ENCODE measurements around the gene SNPH.
A peak's percentile ranks its signal among the peaks of the same experiment; 100 is the strongest.

SNPH gene

GRCh38 chr20:1327827-1328679, 62.0 kb downstream of the SNPH start:
- H3K9me3 Mint-ChIP-seq: no peaks in the 10 kb centered on the region
- no peak overlapping the region for H3K4me3 Mint-ChIP-seq
- DNase-seq (no peak), ATAC-seq (no peak)
- peaks cover 18% of the 10 kb centered on the region for H3K36me3 Mint-ChIP-seq (ENCODE audit: low read depth)
- H3K27ac Mint-ChIP-seq: no peak overlapping the region
- H3K27me3 Mint-ChIP-seq: no peaks in the 10 kb centered on the region
- peaks cover 42% of the 10 kb centered on the region for H3K4me1 Mint-ChIP-seq

GRCh38 chr20:1328680-1329330, 62.7 kb downstream of the SNPH start, which contains the start of gene SDCBP2:
Gene SDCBP2 (minus strand): TSS chr20:1329139. CDS start chr20:1320416, 8,723 bp downstream.
- no peak for DNase-seq
- Mint-ChIP-seq H3K4me3 (peak within 1 kb of the TSS; percentile 6), H3K4me1 (peaks cover 38% of the 10 kb centered on the region), H3K9me3 (no peaks in the 10 kb centered on the region), H3K36me3 (ENCODE audit: low read depth) (peaks cover 23% of the 10 kb centered on the region), H3K27ac (peak within 1 kb of the TSS; percentile 79), H3K27me3 (no peaks in the 10 kb centered on the region)
- ATAC-seq: no peak

DNA sequence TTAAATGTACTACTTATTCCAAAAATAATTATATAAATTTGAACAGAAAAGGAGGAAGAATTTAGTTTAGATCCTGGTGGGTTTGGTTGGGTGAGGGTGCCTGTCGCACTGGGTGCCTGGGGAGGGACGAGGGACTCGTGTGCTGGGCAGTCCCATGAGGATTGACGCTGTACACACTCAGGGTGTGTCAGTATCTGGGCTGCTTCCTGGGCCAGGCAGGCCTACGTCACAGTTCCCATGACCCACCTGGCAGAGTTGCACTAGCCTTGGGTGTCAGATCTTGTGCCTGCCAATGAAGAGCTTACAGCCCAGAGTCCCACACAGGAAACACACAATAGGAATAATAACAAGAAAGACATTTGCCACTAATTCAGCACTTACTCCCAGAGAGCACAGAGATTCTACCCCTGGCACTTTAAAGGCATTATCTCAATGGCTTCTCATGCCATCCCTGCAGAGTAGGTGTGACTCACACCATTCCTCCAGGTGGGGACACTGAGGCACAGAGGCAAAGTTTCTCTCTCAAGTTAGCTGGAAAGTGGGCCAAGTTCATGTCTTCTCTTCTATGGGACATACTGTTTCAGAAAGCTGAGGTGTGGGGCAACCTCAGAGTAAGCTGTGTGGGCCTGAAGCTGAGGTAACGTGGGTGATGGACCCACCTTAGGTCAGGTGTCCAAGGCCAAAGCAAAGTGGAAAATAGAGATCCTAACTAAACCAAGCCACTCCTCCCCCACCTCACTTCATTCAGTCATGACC, 64.2 kb downstream of the SNPH start:
- Mint-ChIP-seq H3K4me3 (no peak overlapping the region), H3K9me3 (no peaks in the 10 kb centered on the region), H3K27ac (peak overlapping the region; percentile 79), H3K36me3 (ENCODE audit: low read depth) (peaks cover 25% of the 10 kb centered on the region), H3K4me1 (peaks cover 45% of the 10 kb centered on the region), H3K27me3 (no peaks in the 10 kb centered on the region)
- ATAC-seq: peak; percentile 22
- DNase-seq: peak; percentile 31

DNA sequence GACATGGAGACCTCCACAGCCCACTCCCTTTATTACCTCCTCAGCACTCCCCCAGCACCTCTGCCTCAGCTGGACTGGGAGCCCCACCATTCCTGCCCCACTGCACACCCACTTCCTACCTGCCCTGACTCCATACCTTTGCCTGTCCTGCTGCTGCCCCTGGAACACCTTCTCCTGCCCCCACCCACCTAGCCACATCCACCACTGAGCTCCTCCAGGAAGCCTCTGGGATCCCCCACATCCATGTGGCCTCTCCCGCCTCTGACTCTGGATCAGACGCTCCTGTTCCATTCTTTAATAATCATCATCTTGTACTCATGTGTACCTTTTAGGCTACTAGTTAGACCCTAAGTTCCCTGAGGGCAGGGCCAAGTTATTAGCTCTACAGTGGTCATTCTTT, 65.0 kb downstream of the SNPH start:
- DNase-seq: no peak

DNA sequence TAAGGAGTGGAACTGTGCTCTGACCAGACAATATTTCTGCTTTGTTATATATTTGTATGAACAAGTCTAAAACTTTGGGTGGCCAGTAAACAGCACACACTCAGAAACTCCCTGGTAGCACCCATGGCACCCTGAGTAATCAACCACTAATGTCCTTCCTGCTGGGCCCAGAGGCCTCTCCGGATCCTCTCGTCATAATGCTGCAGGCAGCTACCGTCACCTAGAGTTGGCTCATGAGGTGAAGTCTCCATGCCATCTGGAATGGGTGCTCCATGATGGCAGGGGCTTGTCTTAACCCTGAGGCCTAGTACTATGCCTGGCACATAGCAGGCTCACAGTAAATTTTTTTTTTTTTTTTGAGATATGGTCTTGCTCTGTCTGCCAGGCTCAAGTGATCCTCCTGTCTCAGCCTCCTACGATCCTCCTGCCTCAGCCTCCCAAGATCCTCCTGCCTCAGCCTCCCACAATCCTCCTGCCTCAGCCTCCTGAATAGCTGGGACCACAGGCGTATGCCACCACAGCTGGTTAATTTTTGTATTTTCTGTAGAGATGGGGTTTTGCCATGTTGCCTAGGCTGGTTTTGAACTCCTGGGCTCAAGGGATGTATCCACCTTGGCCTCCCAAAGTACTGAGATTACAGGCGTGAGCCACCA, 65.8 kb downstream of the SNPH start:
- Mint-ChIP-seq H3K27me3 (no peaks in the 10 kb centered on the region), H3K36me3 (ENCODE audit: low read depth) (peaks cover 25% of the 10 kb centered on the region), H3K27ac (peak overlapping the region; percentile 63), H3K9me3 (no peaks in the 10 kb centered on the region), H3K4me3 (no peak overlapping the region), H3K4me1 (peaks cover 61% of the 10 kb centered on the region)
- DNase-seq (no peak), ATAC-seq (no peak)

More for the DNA sequence above, 65.0 kb downstream of the SNPH start:
- Mint-ChIP-seq H3K27me3 (no peaks in the 10 kb centered on the region), H3K36me3 (ENCODE audit: low read depth) (peaks cover 25% of the 10 kb centered on the region), H3K9me3 (no peaks in the 10 kb centered on the region), H3K27ac (peak overlapping the region; percentile 23), H3K4me3 (no peak overlapping the region), H3K4me1 (peaks cover 53% of the 10 kb centered on the region)
- no peak for ATAC-seq

DNA sequence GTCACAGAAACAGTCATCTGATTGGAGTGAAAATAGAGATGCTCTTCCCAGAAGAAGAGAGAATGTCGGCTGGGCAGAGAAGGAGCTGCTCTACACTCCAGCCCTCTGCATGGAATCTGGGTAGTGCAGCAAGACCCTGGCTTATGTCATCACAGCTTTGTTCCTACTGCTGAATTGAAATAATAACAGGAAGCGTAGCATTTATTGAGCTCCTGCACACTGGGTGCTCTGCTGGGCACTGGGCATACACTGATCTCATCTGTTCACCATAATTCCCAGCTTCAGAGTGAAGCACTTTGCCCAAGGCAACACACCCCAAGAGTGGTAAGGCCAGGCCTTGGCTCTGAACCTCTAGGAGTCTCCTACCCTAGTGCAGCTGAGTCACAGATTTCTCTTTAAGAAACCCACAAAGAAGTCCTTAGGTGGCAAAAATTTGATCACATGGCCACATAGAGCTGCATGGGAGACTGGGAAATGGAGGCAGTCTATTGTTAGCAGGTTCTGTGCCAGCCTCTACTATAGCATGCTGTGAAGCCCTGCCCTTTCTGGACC, 66.7 kb downstream of the SNPH start:
- Mint-ChIP-seq H3K4me1 (peaks cover 66% of the 10 kb centered on the region), H3K9me3 (no peaks in the 10 kb centered on the region), H3K36me3 (ENCODE audit: low read depth) (peaks cover 25% of the 10 kb centered on the region), H3K27me3 (no peaks in the 10 kb centered on the region), H3K4me3 (no peak overlapping the region), H3K27ac (peak overlapping the region; percentile 63)
- DNase-seq: no peak
- ATAC-seq: no peak

GRCh38 chr20:1333462-1334369, 67.6 kb downstream of the SNPH start:
- H3K4me3 Mint-ChIP-seq: no peak overlapping the region
- no peak overlapping the region for H3K27ac Mint-ChIP-seq
- DNase-seq (no peak), ATAC-seq (no peak)
- peaks cover 61% of the 10 kb centered on the region for H3K4me1 Mint-ChIP-seq
- H3K27me3 Mint-ChIP-seq: no peaks in the 10 kb centered on the region
- H3K36me3 Mint-ChIP-seq (ENCODE audit: low read depth): peaks cover 27% of the 10 kb centered on the region
- H3K9me3 Mint-ChIP-seq: no peaks in the 10 kb centered on the region

GRCh38 chr20:1334370-1334731, 68.3 kb downstream of the SNPH start:
- Mint-ChIP-seq H3K4me1 (peaks cover 56% of the 10 kb centered on the region), H3K36me3 (ENCODE audit: low read depth) (peaks cover 27% of the 10 kb centered on the region), H3K27me3 (no peaks in the 10 kb centered on the region), H3K27ac (no peak overlapping the region), H3K9me3 (no peaks in the 10 kb centered on the region), H3K4me3 (no peak overlapping the region)
- no peak for ATAC-seq
- DNase-seq: no peak

DNA sequence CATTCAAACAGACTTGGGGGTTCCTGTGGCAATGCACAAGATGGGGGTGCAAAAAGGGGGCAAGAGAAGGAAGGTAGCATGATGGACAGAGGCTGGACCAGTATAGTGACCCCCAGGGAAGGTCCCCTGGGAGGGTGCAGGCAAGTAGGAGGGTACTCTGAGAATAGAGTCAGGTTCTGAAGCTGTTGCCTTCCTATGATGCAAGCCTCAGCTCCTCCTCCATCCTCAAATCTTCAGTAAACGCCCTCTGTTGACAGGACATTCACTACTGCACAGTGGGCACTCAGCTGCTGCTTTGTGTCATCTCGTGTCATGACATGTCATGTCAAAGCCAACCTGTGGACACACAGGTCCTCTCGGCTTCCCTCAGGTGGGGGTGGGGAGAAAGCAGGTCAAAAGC, 68.7 kb downstream of the SNPH start:
- Mint-ChIP-seq H3K27ac (no peak overlapping the region), H3K36me3 (ENCODE audit: low read depth) (peaks cover 23% of the 10 kb centered on the region), H3K9me3 (no peaks in the 10 kb centered on the region), H3K27me3 (no peaks in the 10 kb centered on the region), H3K4me3 (no peak overlapping the region), H3K4me1 (peaks cover 52% of the 10 kb centered on the region)
- DNase-seq: no peak
- ATAC-seq: no peak

- ATAC-seq: peak; percentile 91
- peak overlapping the region; percentile 81 for H3K27ac Mint-ChIP-seq
- H3K4me1 Mint-ChIP-seq: peaks cover 41% of the 10 kb centered on the region
- H3K27me3 Mint-ChIP-seq: no peaks in the 10 kb centered on the region
- no peak overlapping the region for H3K4me3 Mint-ChIP-seq
- no peak for DNase-seq
- H3K36me3 Mint-ChIP-seq (ENCODE audit: low read depth): peaks cover 22% of the 10 kb centered on the region
- H3K9me3 Mint-ChIP-seq: no peaks in the 10 kb centered on the region
These were observed 70.0 kb downstream of the SNPH start for GRCh38 chr20:1335961-1336698.

DNA sequence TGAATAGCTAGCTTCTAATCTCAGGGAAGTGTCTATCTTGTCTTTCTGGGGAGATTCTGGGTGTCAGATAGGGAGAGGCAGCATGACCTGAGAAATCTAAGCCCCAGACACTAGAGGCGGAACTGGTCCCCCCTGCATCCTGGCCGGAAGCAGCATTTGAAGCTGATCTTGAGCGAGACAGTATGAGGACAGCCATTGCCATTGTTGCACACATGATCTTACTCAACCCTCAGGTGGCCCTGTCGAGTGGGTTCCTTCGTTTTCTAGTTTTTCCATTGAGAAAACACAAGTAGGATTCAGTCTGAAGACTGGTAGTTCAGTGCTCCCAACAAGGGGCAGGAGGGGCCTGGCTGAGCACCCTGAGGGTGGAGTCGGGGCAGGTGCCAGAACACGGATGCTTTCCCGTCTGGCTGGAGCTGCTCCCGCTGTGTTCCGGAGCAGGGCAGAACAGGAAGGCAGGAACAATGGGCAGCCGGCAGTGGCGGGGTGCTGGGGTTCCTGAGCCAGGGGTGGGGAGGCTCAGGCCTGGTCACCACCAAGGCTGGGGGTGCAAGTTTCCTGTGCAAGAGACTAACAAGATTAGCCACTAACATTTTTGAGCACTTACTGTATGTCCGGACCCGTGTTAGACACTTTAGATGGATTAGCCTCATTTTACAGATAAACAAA, 70.7 kb downstream of the SNPH start:
- H3K27ac Mint-ChIP-seq: peak overlapping the region; percentile 81
- peaks cover 39% of the 10 kb centered on the region for H3K4me1 Mint-ChIP-seq
- DNase-seq (no peak), ATAC-seq (peak; percentile 18)
- no peaks in the 10 kb centered on the region for H3K9me3 Mint-ChIP-seq
- H3K36me3 Mint-ChIP-seq (ENCODE audit: low read depth): peaks cover 17% of the 10 kb centered on the region
- H3K4me3 Mint-ChIP-seq: no peak overlapping the region
- H3K27me3 Mint-ChIP-seq: no peaks in the 10 kb centered on the region

GRCh38 chr20:1337441-1337840, 71.3 kb downstream of the SNPH start:
- Mint-ChIP-seq H3K27ac (no peak overlapping the region), H3K4me3 (no peak overlapping the region), H3K36me3 (ENCODE audit: low read depth) (peaks cover 11% of the 10 kb centered on the region), H3K27me3 (no peaks in the 10 kb centered on the region), H3K9me3 (no peaks in the 10 kb centered on the region), H3K4me1 (peaks cover 34% of the 10 kb centered on the region)
- ATAC-seq (no peak), DNase-seq (no peak)

Measured in activated naive CD8-positive, alpha-beta T cell treated with anti-CD3 and anti-CD28 coated beads, Interleukin-2, amount 50 U/mL, for 24 hours (primary cell).